T-helper 2 cell treated with Interferon-gamma antibody and Interleukin-4, amounts not matched to agents 100 ng/mL and 5 ng/mL, for 36 hours (primary cell): ENCODE measurements around the gene OR2J2. TPM values are rescaled to one million over a fixed set of nuclear protein-coding genes. Genes with fewer than 3 reads are reported as not detected.
"Not testable (repeated sequence)": the region's sequence is repeated elsewhere in the genome, so short reads cannot be mapped to it uniquely, and the experiment has no call there.

Experiments
- intact Hi-C: fragments of 100-400 bp; cut with micrococcal nuclease; formaldehyde crosslinking; loops from one replicate; pipeline ENCODE4 v1.15.1; 2023
- total RNA-seq: library from RNA; stranded (reverse); gene quantifications from 2 replicates; pipeline ENCODE4 v1.2.3, GENCODE V29; 2022

OR2J2 gene
- not detected in 2 replicates for total RNA-seq

DNA sequence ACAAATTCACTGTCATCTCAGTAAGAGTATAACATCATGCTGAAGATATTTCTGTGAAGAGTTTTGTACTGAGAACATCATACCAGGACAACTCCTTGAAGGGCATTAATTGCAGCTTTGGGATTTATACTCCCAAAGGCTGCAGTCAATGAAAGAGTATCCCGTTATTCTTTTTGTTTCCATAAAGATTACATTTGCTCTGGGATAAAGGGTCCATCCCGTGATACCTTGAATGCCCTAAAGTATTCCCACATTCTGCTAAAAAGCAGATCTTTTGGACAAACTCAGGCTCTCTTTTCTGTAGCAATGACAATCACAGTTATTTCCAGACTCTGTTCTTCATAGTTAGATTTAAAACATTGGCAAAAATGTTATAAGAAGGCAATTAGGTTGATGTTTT lies at the start of gene OR2J2:
Gene OR2J2, plus strand, starts transcription at position 301 of the 400 bp plus-strand sequence. CDS start 2,729 bp downstream, outside the sequence.
- intact Hi-C loops: not testable (repeated sequence)

- intact Hi-C loops: no loop called here
Measured at GRCh38 chr6:29129326-29130012, 41.2 kb upstream of the OR2J2 start.

DNA sequence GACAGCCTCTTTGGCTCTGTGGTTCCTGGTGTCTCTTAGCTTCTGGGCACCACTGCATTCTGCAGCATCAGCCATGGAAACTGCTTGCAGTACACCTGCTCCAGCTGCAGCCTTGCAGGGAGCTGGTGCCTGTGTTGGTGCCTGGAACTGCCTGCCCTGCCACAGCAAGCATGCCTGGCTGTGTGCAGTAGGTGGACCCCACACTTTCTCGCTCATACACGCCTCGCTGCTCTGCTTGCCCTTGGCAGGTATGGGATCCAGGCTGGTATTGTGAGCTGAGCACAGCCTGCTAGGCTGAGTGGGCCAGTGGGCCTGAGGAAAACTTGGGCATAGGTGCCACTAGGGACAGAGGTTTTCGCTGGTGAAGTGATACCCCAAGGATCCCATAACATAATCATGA lies 40.1 kb upstream of the OR2J2 start:
- intact Hi-C loops: no loop called here

GRCh38 chr6:29131691-29132090 lies 39.0 kb upstream of the OR2J2 start:
- intact Hi-C loops: no loop called here

DNA sequence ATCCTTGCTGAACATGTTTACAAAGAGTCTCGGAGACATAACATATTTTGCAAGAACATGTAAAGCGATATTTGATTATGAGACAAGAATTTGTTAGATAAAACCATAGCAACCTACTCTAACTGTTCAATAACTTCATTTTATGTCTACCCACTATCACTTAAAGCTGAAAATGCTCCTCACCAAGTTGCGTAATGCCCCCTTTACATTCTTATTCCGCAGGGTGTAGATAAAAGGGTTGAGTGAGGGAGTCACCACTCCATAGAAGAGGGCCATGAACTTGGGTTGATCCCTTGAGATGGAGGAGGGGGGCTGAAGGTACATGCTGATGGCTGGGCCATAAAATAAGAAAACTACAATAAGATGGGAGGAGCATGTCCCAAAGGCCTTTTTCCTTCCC lies 33.0 kb upstream of the OR2J2 start:
- intact Hi-C loops: no loop called here

DNA sequence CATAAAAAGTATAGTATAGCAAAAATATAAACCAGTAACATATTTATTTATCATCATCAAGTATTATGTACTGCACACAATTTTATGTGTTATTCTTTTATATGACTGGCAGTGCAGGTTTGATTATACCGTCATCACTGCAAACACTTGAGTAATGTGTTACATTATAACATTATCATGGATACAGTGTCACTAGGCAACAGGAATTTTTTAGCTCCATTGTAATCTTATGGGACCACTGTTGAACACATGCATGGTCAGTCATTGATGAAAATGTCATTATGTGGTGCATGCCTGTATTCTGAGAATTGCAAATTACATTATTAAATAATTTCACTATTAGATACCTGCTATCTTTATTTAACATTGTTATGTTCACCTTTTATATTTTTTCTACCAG lies 29.1 kb upstream of the OR2J2 start:
- intact Hi-C loops: no loop called here

DNA sequence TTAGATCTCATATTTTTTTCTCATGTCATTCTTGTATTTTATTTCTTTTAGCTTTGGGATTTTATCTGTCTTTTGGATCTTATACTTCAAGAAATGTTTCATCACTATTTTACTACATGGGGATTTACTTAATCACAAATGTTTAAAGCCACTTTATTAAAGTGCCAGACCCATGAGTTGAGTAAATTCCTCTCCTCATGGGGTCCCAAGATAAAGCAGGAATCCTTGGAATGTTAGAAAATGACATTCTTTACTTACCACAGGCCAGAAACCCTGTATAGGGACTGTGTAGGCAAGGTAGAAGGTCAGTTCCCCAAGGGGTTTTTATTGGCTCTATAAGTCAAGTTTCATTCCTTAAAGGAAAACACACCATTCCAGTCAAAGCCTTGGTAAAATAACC lies 28.4 kb upstream of the OR2J2 start:
- intact Hi-C loops: no loop called here

GRCh38 chr6:29146179-29146578 lies 24.5 kb upstream of the OR2J2 start:
- intact Hi-C loops: no loop called here

- intact Hi-C loops: no loop called here
Measured at GRCh38 chr6:29147074-29147473, 23.6 kb upstream of the OR2J2 start.

DNA sequence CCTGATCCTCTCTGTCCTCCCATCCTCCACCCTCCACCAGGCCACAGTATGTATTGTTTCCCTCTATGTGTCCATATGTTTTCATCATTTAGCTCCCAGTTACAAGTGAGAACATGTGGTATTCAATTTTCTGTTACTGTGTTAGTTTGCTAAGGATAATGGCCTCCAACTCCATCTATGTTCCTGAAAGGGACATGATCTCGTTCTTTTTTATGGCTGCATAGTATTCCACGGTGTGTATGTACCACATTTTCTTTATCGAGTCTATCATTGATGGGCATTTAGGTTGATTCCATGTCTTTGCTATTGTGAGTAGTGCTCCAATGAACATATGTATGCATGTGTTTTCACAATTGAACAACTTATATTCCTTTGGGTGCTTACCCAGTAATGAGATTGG lies 21.3 kb upstream of the OR2J2 start:
- intact Hi-C loops: not testable (repeated sequence)

DNA sequence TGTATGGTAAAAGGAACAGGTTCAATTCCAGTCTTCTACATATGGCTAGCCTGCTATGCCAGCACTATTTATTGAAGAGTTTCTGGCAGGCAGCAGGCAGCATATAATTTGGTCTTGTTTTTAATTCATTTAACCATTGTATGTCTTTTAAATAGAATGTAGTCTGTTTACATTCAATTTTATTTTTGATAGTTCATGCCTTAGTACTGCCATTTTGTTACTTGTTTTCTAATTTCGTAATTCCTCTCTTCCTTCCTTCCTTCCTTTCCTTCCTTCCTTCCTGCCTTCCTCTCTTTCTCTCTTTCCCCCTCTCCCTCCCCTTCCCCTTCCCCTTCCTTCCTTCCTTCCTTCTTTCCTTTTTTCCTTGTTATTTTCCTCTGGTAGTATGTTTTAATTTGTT lies 17.6 kb upstream of the OR2J2 start:
- intact Hi-C loops: no loop called here

GRCh38 chr6:29155182-29155581 lies 15.5 kb upstream of the OR2J2 start:
- intact Hi-C loops: not testable (repeated sequence)

DNA sequence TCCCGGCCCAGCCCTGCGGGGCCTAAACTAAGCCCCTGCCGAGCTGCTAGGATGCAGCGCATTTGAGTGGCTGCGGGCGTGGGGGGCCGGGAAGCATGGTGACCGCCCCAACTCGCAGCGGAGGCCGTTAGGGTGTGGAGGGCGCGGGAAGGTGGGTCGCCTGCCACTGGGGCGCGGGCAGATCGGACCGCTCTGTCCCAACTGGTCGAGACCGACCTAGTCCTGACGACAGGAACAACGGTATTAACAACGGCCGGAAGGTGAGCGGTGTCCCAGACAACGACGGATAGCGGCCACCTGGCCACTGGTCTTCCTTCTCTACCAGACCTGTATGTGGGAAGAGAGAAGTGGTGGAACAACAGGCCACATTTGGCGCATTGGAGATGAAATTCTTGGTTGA lies 10.8 kb upstream of the OR2J2 start:
- intact Hi-C loops: not testable (repeated sequence)

DNA sequence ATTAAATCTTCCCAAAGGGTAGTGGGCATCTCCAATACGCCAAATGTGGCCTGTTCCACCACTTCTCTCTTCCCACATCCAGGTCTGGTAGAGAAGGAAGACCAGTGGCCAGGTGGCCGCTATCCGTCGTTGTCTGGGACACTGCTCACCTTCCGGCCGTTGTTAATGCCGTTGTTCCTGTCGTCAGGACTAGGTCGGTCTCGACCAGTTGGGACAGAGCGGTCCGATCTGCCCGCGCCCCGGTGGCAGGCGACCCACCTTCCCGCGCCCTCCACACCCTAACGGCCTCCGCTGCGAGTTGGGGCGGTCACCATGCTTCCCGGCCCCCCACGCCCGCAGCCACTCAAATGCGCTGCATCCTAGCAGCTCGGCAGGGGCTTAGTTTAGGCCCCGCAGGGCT lies 5.1 kb upstream of the OR2J2 start:
- intact Hi-C loops: not testable (repeated sequence)

GRCh38 chr6:29171736-29172135 lies 1.0 kb downstream of the OR2J2 start:
- intact Hi-C loops: no loop called here

- intact Hi-C loops: no loop called here
Measured at GRCh38 chr6:29183594-29183993, 12.9 kb downstream of the OR2J2 start.

GRCh38 chr6:29188659-29189058 lies 18.0 kb downstream of the OR2J2 start:
- intact Hi-C loops: not testable (repeated sequence)

DNA sequence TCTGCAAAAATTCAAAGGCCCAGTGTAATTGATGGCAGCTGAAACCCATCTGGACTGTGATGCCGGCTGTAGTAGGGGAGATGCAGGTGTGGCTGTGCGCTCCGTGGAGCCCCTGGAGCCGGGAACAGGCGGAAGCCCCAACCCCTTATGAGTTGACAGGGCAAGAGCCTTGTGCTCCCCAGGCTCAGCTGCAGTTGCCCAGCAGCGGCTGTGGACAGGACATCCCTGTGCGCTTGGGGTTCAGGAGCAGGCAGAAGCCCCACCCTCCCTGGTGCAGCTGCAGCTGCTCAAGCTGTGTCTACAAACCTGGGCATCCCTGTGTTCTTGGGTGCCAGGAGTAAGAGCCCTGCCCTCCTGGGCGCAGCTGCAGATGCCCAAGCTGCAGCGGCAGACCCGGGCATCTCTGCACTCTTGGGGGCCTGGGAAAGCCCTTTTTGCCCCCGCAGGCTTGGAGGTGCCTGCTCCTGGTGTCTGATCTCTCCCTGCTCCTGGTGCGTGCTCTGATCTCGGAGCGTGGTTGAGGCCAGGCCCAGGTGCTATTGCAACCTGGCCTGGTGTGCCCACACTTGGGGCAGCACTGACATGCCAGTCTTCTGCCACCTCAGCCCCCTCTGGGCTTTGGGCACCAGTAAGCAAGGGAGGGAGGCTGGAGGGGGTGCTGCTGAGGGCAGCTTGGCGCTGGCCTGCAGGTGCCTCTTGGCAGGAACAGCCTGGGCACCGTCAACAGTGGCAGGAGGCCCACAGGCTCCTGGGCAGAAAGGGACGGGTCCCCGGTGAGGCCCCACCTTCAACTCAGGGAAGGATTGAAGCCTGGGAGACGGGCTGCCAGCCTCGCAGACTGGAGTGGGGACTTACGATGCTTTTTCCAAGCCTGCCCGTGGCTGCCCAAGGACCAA lies 30.3 kb downstream of the OR2J2 start:
- intact Hi-C loops: no loop called here

DNA sequence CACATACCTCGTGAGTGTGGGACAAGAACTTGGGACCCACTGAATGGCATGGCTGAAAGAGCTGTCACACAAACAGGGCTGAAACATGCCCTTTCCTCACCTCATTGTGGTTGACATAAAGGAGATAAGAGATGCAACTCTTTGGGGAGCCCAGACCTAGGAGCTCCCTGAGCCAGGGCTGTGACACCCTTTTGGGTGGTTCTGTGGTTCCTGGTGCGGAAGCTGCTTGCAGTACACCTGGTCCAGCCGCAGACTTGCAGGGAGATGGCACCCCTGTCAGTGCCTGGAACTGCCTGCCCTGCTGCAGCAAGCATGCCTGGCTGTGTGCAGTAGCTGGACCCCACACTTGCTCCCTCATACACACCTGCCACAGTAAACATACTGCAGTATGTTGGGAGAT lies 31.3 kb downstream of the OR2J2 start:
- intact Hi-C loops: no loop called here

GRCh38 chr6:29211488-29211887 lies 40.8 kb downstream of the OR2J2 start:
- intact Hi-C loops: no loop called here

DNA sequence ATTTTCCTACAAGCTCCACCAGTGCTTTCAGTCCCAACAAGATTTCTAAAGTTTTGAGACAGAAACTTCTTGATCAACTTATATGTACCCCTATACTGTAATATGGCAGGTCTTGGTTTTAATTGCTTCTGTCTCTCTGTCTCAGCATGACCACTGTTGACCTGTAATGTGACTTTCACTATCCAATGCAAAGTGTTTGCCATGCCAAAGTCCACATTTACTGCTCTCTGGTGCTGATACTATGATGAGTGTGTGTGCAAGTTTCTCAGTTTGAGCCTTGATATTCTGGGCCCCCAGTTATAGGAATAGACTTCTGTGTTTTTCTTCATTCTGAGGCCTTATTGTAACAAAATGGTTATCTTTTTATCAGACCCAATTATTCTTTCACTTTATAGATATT lies 45.8 kb downstream of the OR2J2 start:
- intact Hi-C loops: no loop called here

GRCh38 chr6:29217242-29217641 lies 46.5 kb downstream of the OR2J2 start:
- intact Hi-C loops: not testable (repeated sequence)

- intact Hi-C loops: not testable (repeated sequence)
Measured at GRCh38 chr6:29218056-29218455, 47.3 kb downstream of the OR2J2 start.
